Right lung (tissue), 10 donors: Measurements from ENCODE around the gene RTN1. TPM values are rescaled to one million over a fixed set of nuclear protein-coding genes. Genes with fewer than 3 reads are reported as not detected.

Source experiments
- DNase-seq, 2 donors: peaks; one replicate each; pipeline ENCODE4 v3.0.0-alpha.2; 2013
- long read RNA-seq, 8 donors: transcript quantifications; one replicate each; lab custom pipeline, GENCODE V29; 2026
- polyA plus RNA-seq, 5 donors: library from polyadenylated mRNA; unstranded; fragments of 120-200 nt; gene quantifications; one replicate each; pipeline versions ENCODE4 v1.2.1 to v1.2.3, GENCODE V29; 2013; ENCODE audit warnings: inconsistent platforms in 1 of 5, low replicate concordance in 1 of 5; ENCODE audit not compliant: insufficient read length in 5 of 5, insufficient read depth in 1 of 5

Gene RTN1, protein sequence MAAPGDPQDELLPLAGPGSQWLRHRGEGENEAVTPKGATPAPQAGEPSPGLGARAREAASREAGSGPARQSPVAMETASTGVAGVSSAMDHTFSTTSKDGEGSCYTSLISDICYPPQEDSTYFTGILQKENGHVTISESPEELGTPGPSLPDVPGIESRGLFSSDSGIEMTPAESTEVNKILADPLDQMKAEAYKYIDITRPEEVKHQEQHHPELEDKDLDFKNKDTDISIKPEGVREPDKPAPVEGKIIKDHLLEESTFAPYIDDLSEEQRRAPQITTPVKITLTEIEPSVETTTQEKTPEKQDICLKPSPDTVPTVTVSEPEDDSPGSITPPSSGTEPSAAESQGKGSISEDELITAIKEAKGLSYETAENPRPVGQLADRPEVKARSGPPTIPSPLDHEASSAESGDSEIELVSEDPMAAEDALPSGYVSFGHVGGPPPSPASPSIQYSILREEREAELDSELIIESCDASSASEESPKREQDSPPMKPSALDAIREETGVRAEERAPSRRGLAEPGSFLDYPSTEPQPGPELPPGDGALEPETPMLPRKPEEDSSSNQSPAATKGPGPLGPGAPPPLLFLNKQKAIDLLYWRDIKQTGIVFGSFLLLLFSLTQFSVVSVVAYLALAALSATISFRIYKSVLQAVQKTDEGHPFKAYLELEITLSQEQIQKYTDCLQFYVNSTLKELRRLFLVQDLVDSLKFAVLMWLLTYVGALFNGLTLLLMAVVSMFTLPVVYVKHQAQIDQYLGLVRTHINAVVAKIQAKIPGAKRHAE
- 1 to 10 TPM; 4.1 to 4.4 (median 4.2) TPM for polyA plus RNA-seq
- long read RNA-seq, donor 1, partial matches to known transcripts, result 0 of 1 reads
- long read RNA-seq, donor 1, other reads (novel, unspliced or antisense), result 0 of 1 reads
- long read RNA-seq, donor 2, partial matches to known transcripts, result 0 of 1 reads
- long read RNA-seq, donor 2, other reads (novel, unspliced or antisense), result 0 of 1 reads
- long read RNA-seq, donor 3, partial matches to known transcripts, result 0 of 1 reads
- long read RNA-seq, donor 3, other reads (novel, unspliced or antisense), result 0 of 1 reads
- long read RNA-seq, donor 4, partial matches to known transcripts, result 0 of 2 reads
- long read RNA-seq, donor 4, other reads (novel, unspliced or antisense), result 0 of 2 reads
- long read RNA-seq, donor 5, partial matches to known transcripts, result 0 of 2 reads
- long read RNA-seq, donor 5, other reads (novel, unspliced or antisense), result 0 of 2 reads
- long read RNA-seq, donor 6, partial matches to known transcripts, result 0 of 1 reads
- long read RNA-seq, donor 6, other reads (novel, unspliced or antisense), result 0 of 1 reads
- long read RNA-seq, donor 7, partial matches to known transcripts, result 0 of 1 reads
- long read RNA-seq, donor 7, other reads (novel, unspliced or antisense), result 0 of 1 reads
- long read RNA-seq, donor 8, result 0 reads

DNA sequence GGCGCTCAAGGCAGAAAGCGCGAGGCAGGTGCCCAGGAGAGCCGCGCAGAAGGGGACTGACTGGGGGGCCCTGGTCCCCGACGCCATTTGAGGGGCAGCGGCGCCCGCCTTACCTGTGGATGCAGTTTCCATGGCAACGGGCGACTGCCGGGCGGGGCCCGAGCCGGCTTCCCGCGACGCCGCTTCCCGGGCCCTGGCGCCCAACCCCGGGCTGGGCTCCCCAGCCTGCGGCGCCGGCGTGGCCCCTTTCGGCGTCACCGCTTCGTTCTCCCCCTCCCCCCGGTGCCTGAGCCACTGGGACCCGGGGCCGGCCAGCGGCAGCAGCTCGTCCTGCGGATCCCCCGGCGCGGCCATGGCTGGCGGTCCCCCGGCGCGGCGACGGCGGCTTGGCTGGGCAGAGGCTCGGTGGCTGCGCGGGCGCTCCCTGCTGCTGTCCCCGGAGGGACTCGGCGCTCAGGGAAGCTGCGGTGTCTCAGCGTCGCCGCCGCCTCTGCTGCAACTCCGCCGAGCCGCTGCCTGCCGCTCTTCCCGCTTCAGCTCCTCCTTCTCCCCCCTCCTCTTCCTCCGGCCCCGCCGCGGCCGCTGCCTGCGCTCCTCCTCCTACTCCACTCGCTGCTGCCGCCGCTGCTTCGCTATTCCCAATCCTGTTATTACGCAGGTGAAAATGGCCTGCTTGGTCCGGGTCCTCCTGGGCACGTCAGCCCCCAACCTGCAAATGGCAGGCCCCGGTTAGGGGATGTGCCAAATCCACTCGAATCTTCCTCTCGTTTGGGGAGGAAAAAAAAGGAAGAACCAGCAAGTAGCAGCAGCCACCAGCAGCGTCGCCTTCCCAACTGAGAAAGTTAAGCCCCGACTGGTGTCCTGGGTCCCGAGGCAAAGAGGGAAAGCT is at the start of gene RTN1:
Gene RTN1 (minus strand): TSS at position 500 of the 889 bp plus-strand sequence. CDS start 146 bp downstream, at position 354.
- DNase-seq, result peak; percentile 45 to 48

DNA sequence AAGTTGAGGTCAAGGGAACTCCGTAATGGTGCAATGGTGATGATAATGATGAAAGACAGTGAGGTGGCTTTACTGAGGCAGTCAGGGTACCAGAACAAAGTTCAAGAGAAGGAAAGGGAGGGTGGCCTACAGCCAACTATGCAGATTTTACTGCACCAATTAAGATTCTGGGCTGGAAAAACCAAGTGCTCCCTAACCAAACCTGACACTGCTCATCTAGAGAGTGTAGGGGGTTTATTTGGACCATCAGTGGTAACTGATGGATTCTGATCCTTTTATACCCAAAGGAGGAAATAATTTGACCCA is 49.8 kb upstream of the RTN1 start:
- DNase-seq, result no peak

DNA sequence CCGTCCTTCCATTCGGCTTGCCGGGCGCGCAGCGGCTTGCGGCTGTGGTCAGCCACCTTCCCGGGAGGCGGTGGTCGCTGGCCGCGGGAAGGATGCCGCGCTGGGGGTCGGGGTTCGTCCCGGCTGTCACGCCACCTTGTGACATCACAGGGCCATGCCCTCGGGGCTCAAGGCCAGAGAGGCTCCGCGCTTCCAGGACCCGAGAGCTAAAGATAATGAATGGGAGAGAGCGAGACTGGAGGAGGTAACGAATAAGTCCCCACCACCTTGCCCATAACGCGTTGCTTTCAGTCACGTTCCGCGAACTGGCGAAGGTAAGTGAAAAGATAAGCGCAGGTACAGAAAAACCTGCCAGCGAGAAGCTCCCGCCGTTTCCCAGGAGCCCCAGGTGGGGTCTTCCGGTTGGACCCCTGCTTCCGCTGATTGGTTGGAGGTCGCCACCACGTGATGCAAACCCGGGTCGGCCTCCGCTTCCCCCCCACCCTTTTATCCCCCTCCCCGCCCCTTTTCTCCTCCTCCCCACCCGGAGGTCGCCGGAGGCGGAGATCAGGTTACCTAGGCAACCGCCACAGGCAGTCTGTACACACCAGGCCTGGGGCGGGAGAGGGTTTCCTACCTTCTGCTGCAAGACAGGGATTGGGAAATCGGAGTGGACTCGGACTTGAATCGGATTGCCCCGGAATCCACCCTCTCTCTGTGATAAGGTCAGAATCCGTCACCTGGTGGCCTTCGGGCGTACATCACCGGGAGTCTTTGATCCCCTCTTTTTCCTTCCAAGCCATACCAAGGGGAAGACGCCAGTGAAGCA is 49.2 kb upstream of the RTN1 start, which contains the start of gene LRRC9:
Gene LRRC9 (plus strand): TSS at position 575 of the 808 bp plus-strand sequence.
- DNase-seq, result peak; percentile 54 to 66

DNA sequence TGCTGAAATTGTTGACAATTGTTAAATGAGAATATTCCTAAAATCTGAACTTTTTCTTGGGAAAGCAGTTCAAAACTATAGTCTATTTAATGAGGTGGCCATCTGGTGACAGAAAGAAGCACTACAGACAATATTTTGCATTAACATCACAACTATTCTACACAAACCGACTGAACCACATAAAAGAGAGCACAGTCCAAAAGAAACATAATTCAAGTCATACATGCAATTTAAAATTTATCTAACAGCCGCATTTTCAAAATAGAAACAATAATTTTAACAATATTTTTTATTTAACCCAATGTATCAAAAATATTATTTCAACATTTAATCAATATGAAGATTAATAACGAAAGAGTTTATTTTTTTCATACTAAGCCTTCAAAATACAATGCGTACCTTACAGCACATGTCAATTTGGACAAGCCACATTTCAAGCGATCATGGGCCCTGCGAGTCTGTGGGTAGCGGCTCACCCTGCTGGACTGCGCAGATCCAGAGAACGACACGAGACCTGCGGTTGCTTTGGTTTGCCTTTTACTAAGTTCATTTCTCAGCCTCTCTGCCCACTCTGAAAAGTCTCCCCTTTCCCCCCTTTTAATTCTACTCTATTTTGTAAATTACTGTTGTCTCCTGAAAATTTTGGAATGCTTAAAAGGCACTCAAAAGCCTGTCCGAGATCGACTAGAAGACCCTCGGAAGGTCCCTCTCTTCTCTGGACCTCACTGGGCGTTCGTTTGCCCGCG is 48.4 kb upstream of the RTN1 start:
- peak; percentile 11 to 27 for DNase-seq

DNA sequence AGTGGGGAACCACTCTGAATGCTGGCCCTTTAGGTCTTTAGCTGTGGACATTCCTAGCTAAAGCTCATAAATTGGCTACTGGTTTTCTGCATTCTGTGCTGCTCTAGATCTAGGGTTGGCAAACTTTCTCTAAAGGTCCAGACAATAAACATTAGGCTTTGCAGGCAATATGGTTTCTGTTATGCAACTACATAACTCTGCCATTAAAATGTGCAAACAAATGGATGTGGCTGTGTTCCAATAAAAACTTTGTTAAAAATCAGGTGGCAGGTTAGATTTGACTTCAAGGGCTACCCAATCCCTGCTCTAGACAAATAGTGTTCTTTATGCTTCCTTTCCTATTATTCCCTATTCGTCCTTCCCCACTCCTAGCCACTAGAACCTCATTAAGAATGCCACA is 42.6 kb upstream of the RTN1 start:
- DNase-seq, result no peak

DNA sequence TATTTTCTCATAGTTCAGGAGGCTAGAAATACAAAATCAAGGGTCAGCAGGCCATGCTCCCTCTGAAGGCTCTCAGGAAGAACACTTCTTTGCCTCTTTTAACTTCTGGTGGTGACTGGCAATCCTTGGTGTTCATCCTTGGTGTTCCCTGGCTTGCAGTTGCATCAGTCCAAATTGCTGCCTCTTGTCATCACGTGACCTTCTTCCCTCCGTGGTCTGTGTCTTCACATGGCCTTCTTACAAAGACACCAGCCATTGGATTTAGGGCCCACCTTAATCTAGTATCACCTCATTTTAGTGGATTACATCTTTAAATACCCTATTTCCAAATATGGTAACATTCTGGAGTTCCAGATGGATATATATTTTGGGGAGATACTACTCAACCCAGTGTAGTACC is 41.9 kb upstream of the RTN1 start:
- DNase-seq, result no peak

DNA sequence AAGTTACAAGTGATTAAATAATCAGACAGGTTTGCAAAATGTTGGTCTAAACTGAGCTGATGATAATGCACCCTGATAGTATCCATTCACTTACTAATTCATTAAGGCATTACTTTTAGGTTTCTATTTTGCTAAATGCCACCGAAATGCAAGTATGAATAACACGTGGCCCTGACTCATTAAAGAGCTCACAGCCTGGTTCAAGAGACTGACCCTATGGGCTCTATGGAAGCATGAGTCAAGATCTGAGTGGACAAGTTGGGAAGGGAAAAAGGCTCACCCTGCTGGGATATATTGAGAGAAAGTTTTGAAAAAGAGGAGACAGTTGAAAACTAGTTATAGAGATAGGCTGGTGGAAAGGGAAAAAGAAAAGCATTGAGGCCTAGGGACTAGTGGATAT is 34.6 kb upstream of the RTN1 start:
- DNase-seq, result no peak

DNA sequence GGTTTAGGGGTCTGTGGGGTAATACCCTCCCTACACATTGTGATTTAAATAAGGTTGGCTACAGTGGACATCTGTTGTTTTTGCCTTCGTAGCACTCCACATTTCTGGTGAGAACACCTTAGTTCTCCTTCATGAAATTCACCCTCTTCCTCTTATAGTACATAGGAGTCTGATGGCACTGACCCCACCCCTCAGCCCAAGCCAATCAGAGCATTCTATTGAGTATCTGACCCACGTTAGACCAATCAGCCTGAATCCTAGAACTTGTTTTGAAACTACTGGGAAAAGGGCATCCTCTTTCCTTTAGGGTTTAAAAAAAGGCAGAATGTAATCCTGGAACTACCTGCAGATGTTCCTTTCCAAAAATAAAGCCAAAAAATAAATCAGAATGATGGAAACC is 33.6 kb upstream of the RTN1 start:
- no peak for DNase-seq

DNA sequence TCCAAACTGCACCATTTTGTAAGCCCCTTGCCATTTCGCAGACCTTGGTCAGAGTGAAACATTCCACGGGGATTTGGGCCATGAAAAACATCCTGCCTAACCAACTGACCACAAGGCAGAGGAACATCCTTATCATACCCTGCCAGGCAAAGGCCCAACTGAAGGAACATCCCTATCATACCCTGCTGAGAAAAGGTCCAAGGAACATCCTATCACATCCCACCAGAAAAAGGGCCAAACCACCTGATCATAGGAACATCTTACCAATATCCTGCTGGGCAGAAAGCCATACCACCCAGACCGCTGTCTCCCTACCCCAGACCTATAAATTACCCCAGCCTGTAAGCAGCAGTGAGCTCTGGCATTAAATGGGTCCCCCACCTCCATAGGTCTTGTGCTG is 30.0 kb upstream of the RTN1 start:
- DNase-seq, result no peak

DNA sequence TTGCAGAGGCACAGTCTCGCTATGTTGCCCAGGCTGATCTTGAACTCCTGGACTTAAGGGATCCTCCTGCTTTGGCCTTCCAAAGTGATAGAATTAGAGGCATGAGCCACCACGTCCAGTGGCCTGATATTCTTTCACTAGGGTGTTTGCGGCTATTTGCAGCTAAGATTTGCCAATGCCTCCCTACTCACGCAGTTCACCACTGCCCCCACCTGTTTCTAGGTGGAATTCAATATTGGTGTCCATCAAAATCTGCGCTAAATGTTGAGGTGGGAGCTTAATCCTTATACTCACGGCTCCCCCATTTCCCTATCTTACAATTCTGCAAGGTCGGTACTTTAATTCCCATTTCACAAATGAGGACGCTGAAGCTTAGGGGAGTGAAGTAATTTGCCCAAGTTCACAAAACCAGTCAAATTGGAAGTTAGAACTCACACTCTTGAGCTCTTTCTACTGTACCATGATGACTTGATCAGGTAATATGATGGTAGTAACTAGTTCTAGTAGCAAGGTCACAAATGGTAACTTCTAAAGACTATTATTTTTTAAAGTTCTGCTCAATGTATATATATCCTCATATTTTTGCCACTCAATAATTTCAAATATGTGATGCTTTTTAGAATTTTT is 27.3 kb upstream of the RTN1 start:
- peak in 1 of 2 donors; percentile 17 for DNase-seq

DNA sequence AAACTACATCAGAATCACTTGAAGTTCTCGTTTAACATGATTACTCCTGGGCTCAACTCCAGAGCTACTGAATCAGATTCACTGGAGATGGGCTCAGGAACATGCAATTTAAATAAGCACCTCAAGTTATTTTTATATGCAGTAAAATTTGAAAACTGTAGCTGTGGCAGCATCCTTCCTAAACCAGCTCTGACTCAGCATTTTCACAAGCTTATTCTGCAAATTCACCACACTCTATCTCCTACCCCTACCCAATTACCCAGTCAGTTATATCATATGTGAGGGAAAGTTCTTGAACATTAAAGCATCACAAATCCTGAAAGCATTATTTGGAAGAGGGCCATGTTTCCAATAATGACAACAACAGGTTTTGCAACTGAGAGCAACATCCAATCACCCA is 25.1 kb upstream of the RTN1 start:
- DNase-seq, result no peak

DNA sequence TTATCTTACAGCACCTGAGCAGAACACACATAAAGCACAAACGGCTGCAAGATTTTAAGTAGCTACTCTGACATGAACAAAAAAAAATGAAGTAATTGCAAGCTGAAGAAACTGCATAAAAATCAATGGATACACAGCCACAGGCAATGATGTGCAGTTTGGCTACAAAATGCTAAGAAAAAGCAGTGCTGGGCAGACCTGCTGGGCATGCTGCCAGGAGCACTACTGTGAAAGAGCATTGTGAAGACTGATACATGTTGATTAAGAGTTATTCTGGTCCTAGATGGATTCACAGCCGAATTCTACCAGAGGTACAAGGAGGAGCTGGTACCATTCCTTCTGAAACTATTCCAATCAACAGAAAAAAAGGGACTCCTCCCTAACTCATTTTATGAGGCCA is 20.1 kb upstream of the RTN1 start:
- DNase-seq, result no peak

DNA sequence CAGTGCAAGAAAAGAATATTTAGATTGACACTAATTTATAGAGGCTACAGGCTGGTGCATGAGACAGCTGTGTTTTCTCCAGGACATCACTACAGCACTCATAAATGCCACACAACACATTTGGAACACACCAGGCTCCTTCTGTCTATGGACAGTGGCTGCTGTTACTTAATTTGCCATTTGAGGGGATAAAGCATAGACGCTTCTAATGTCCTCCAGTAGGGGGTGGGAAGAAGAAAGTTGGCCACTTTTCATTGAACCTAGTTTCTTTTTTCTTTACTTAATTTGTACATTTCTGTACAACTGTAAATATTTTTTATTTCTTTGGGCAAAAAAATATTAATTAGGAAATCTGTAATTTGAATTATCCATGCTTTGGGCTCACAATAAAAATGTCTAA is 12.4 kb upstream of the RTN1 start:
- no peak for DNase-seq

DNA sequence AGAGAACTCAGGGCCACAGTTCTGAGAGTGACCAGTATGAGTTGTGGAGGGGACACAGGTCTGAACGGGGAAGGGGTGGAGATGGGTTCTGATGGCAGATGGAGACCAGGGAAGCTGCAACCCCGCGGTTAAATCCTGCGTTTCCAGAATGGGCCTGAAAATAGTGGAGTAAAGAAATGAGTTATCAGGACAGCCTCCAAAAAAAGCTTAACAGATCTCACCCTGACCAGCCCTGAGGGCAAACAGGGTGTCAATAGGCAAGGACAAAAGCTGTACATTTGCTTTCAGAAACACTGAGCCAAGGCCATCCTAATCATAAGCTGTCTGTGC is 555 bp upstream of the RTN1 start:
- peak in 1 of 2 donors; percentile 2 for DNase-seq

DNA sequence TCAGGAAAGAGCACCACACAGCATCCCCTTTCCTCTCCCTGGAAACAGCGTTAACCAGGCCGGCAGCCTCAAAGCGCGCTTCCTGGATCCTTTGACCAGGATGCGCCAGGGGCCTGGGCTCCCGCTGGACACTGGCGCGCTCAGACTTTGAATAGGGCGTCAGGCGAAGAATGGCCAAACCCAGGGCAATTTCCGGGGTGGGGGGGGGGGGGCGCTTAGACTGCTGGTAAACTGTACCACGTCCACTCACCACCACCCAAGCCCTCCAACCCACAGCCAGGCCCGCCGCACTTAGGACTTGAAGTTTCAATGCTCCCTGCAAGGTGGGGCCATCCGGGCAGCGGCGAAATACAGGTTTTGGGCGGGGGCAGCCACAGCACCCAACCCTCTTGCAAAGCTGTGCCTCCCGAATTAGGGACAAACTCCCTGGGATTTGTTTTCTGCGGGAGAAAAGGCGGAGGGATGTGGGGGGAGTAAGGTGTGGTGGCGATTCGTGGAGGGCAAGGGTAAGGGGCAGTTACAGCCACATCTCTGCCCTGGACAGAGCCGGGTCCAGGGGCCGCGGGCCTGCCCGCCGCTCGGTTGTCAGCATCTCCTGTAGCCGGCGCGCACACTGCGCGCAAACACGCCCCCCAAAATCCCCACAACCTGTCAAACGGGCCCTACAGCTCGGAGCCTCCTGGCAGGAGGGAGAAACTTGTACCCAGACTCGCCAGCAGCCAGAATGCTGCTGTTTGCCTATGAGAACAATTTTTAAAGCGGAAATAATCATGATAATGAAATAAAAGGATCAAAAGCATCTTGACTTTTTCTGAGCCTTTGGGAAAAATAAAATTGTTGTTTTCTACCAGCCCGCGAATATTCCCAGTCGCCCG is 958 bp downstream of the RTN1 start:
- DNase-seq, result peak in 1 of 2 donors; percentile 6

DNA sequence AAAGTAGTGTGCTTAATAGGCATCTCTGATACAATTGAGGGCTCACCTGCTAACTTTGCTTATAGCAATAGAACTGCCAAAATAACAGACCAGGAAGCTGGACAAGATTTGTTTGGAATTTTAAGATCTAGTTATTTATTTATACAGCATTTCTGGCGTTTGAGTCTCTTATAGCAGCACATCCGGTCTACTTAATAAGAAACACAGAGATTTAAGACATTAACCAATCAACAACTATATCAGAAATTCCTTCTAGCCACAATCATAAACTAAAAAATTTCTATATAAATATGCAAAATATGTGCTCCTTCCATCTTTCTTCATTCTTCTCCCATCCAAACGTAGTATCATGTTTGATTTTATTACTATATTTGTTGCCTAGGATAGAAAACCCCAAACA is 2.6 kb downstream of the RTN1 start:
- DNase-seq, result no peak

DNA sequence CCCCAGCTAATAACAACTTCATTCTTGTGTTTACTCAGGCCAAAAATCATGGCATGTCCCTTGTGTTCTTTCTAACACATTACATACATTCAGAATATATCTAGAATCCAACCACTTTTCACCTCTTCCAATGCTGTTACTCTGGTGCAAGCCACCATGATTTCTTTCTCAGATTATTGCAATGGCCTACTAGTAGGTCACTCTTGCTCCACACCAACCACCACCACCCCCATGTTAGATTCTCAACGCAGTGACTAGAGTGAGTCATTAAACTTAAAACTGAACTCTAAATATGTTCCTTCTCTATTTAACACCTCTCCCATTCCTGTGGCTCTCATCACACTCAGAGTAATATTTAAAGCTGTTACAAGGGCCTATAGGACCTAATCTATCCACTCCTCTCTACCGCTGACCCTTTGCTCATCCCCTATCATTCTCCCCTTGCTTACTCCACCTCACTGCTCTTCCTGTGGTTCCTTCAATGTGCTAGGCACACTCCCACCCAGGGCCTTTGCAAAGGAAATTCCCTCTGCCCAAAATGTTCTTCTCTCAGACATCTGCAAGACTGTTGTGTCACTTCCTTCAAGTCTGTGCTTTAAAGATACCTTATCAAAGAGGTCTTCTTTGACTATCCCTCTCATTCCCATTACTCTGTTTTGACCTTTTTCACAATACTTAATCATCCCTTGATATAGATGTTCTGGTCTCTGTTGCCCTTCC is 6.6 kb downstream of the RTN1 start:
- DNase-seq, result no peak
